ENCODE measurements around the gene GMDS.

DNA sequence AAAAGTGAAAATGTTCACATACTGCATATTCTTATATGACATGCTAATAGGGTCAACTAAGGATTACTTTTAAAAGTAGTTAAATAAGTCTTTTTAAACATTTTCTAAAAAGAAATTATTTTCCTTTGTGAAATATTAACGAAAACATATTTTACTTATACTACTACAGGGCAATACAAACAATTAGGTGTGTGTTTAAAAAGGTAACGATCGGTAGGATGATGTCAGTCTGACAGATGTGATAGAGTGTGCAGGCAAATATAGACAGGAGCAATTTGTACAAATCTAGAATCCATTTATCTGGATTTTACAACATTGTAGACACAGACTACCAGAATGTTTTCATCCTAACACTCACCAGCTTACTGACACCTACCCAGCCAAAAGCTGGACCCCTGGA, 378.2 kb downstream of the GMDS start:
- TF ChIP-seq, protein P1, sequence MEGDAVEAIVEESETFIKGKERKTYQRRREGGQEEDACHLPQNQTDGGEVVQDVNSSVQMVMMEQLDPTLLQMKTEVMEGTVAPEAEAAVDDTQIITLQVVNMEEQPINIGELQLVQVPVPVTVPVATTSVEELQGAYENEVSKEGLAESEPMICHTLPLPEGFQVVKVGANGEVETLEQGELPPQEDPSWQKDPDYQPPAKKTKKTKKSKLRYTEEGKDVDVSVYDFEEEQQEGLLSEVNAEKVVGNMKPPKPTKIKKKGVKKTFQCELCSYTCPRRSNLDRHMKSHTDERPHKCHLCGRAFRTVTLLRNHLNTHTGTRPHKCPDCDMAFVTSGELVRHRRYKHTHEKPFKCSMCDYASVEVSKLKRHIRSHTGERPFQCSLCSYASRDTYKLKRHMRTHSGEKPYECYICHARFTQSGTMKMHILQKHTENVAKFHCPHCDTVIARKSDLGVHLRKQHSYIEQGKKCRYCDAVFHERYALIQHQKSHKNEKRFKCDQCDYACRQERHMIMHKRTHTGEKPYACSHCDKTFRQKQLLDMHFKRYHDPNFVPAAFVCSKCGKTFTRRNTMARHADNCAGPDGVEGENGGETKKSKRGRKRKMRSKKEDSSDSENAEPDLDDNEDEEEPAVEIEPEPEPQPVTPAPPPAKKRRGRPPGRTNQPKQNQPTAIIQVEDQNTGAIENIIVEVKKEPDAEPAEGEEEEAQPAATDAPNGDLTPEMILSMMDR (conservative IDR thresholded peaks at IDR 0.05 in 1 of 2, IDR thresholded peaks at IDR 0.05 in 1 of 2; ENCODE audit: low read depth in 1 of 2, low read length in 2 of 2) = no peak
- TF ChIP-seq EZH2 (IDR thresholded peaks at IDR 0.05; ENCODE audit: low read length, missing control alignments) = no peak

All from fibroblast of lung (primary cell).